HG03097 (cell line): ENCODE results near the gene PAF1.

Experiments used
- ATAC-seq: cut with Tn5 transposase; IDR thresholded peaks from one replicate; pipeline ENCODE4 v1.9.1; 2021; ENCODE audit not compliant: unreplicated experiment, low FRiP score

Gene PAF1

DNA sequence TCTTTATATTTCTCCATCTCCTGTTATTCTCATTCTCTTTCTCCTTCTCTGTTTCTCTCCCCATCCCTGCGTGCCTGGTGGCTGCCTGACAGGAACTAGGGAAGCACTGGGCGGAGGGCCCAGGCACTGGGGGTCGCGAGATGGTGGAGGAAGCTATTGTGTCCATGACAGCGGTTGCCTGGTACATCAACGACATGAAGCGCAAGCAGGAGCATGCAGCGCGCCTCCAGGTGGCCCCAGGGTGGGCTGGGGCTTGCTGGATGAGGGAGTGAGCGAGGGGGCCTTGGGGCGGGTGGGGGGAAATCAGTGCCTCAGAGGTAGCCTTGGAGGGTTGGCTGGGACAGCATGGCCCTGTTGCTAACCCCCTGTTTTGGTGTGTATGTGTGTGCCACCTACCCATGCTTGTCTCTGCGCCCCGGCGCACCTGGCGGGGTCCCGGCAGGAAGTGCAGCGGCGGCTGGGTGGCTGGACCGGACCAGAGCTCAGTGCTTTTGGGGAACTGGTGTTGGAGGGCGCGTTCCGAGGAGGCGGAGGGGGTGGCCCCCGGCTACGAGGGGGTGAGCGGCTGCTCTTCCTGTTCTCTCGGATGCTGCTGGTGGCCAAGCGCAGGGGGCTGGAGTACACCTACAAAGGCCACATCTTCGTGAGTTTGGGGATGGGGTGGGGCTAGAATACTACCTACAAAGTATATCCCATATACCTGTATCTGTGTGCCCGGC, 26.7 kb upstream of the PAF1 start:
- ATAC-seq: no peak

DNA sequence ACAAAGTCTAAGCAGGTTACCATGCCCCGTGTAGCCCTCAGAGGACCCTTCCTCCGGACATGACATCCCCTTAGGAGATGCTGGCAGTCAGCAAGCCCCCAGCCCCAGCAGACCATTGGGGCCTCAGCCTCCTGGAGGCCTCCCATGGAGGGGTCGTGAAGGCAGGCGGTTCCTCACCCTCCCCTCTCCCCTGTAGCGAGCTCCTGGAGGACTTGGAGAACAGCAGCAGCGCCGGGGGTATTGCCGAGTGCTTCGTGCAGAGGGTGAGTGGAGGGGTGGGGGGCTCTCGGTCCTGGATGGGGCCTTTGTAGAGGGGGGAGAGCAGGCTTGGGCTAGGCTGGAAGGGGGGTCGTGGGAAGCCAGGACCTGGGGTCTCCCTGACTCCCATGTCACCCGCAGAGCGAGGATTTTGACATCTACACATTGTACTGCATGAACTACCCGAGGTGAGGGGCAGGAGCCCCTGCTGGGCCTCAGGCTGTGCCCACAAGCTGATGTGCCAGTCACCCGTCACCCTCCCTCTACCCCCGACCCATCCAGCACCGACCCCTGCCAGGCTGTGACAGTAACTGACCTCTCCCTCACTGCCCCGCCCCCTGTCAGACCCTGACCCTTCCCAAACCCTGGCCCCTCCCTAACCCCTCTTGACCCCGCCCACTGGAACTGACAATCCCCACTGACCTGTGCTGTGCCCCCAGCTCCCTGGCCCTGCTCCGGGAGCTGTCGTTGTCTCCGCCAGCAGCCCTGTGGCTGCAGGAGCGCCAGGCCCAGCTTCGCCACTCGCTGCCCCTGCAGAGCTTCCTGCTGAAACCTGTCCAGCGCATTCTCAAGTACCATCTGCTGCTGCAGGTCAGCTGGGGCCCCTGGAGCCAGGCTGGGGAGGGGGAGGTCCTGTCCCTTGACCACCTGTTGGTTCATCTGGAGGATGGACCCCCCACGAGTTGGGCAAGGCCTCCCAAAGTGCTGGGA, 25.5 kb upstream of the PAF1 start:
- ATAC-seq: no peak

DNA sequence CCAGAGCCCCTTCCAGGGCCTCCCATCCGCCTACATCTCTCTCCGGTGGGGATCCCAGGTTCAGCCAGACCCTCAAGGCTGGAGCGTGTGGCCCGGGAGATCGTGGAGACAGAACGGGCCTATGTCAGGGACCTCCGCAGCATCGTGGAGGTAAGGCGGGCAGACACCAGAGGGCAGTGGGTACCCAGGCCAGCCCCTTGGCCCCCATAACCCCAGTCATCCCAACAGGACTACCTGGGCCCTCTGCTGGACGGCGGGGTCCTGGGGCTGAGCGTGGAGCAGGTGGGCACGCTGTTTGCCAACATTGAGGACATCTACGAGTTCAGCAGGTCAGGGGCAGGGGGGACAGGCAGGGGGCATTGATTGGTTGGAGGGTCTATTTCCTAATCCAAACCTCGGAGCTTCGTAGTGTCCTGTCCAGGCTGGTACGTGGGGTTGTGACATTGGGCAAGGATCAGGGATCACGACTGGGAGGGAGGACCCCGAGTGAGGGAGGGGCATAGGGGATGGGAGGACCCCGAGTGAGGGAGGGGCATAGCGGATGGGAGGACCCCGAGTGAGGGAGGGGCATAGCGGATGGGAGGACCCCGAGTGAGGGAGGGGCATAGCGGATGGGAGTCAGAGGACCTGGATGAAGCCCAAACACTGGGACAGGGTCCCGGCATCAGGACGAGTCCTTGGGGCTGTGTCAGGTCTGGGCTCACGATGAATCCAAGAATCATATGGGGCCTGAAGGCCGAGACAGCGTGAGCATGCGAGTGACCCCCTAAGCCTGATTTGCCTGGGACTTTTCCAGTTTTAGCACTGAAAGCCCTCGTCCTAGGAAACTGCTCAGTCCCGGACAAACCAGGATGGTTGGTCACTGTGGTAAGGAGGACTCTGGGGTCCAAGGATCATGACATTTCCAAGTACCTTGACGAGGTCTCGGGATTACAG, 24.5 kb upstream of the PAF1 start:
- ATAC-seq: no peak

DNA sequence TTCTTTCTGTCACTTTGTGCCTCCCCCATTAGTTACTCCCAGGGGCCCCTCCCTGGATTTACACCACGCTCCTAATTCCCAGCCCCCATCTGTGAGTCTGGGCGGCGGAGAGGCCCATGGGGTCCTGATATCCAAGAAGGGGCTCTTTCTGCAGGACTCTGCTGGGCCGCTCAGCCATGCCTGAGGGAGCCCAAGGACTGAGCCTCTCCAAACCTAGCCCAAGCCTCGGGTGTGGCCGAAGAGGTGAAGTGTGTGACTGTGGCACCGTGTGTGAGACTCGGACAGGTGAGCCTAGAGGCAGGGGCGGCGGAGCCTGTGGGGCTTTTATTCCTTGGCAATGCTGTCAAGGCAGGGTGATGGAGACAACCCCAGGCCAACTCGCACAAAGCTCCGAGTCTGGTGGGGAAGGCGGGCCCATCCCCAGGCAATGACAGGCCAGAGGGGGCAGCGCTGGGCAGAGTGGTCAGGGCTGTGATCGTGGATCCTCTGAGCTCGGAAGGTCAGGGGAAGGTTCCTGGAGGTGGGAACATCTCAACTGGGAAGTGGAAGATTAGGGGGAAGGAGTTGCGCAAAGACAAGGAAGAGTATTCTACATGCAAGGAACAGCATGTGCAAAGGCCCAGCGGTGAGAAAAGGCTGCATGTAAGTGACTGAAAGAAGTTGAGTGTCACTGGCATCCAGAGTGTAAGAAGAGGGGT, 23.2 kb upstream of the PAF1 start:
- ATAC-seq: no peak

DNA sequence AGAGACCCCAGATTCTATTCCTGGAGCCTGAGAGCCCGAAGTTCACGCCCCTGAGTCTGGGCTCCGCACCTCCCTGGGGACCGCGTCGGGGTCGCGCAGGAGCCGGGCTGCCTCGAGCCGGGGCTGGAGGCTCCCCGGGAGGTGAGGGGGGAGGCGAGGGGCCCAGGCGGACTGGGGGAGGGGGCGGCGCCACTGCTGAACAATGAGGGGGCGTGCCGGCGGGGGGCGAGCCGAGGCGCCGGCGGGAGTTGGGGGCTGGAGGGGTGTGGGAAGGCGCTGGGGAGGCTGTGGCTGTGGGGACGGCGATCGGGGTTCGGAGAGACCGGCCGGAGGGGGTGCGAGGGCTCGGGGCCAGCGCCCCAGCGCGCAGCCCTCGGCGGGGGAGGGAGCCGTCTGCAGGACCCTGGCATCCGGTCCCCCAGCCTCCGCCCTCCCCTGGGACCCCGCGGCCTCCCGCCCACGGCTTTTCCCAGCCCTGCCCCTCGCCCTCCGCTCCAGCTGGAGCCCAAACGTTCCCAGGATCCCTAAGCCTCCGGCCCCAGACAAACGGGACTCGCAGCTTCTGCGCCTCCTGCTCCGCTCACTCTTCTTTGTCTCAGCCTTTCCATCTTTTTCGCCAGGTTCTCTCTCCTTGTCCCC, 22.5 kb upstream of the PAF1 start:
- no peak for ATAC-seq

DNA sequence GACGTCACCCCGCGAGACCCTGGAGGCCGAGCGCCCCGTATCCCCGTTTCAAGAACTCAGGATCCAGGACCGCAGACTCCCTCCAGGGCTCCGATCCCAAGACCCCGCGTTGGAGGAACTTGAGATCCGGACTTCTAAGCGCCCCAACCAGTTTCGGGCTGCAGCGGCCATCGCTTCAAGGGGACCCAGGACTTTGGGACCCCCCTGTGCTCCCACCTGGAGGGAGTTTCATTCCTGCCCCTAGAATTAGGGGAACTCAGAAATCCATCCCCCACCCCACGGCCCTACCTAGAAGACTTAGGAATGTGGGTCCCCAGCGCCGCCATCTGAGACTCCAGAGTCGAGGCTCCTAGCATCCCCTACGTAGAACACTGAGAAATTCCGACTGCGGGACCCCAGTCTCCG, 22.0 kb upstream of the PAF1 start:
- no peak for ATAC-seq

DNA sequence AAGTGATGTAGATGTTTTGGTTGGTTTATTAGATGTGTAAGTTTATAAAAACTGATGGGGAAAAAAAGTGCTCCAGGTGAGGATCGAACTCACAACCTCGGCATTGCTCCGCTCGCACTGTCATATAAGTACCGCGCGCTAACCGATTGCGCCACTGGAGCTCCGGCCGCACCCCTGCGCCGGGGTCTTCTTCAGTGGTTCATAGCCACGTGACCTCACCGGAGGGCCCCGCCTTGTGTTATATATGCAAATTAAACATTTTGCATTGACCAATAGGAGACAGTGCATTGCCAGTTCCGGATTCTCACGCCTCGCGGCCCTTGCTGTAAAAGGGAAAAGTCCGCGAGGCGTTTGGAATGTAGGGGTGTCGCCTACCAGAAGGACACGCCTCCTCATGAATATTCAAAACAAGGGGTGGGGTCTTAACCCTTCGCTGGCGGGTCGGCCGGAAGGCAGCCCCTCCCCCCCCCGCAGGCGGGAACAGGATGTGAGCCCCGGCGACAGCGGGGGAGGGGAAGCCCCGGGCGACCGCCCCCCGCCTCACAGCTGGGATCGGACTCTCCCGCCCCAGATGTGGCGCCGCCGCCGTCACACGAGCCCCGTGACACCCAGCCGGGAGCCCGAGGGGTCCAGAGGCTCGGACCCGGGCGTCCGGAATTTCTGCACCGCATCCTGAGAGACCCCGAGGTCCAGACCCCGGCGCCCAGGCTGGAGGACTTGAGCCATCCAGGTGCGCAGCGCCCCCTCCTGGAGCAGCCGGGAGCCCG, 21.4 kb upstream of the PAF1 start, which contains the start of gene PLEKHG2:
Gene PLEKHG2, plus strand, starts transcription at position 570 of the 767 bp plus-strand sequence. CDS start 1,418 bp downstream, outside the sequence.
- peak; percentile 59 for ATAC-seq

DNA sequence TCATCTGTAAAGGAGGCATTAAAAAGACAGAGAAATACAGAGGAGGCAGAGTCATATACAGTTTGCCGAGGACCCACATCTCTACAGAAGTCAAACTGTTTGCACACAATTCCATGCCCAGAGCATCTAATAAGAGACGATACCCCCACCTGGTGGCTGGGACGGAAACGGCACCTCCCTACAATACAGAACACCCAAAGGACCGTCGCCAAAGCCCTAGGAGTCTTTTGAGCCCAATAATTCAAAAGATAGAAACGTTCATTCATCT, 20.9 kb upstream of the PAF1 start:
- ATAC-seq: peak; percentile 24

DNA sequence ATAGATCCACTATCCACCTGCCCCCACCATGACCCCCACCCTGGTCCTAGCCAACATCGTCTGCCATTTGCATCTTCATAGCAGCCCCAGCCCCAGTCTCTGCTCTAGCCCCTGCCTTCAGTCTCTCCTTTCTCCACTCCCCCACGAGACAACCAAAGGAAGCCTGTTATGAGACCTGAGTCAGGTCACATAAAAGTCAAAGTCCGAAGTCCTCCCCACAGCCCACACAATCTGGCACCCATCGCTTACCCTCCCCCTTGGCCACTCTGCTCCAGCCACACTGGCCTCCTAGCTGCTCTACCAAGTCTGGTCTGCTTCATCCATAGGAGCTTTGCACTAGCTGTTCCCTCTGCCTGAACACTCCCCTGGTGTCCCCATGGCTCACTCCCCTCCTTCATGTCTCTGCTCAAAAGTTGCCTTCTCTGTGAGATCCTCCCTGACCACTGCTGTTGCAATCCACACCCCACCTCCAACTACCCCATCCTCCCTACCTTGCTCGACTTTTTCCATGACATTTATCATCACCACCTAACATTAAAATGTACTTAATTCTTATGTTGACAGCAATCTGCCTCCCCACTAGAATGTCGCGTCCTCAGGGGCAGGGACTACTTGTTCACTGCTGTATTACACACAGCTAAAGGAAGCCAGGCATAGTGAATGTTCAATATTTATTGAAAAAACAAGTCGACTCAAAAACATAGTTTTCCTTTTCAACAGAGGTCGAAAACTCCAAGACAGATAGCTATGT, 20.4 kb upstream of the PAF1 start:
- ATAC-seq: no peak

DNA sequence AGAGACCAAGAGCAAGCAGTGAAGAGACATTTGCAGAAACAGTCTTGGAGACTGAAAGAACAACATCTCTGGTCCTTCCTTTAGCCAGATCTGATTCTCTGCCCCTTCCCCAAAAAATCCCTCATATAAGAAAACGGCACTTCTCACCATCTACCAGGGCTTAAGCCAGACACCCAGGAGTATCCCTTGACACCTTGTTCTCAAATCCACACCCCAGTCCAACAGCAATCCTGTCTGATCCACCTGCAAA, 19.9 kb upstream of the PAF1 start:
- no peak for ATAC-seq

DNA sequence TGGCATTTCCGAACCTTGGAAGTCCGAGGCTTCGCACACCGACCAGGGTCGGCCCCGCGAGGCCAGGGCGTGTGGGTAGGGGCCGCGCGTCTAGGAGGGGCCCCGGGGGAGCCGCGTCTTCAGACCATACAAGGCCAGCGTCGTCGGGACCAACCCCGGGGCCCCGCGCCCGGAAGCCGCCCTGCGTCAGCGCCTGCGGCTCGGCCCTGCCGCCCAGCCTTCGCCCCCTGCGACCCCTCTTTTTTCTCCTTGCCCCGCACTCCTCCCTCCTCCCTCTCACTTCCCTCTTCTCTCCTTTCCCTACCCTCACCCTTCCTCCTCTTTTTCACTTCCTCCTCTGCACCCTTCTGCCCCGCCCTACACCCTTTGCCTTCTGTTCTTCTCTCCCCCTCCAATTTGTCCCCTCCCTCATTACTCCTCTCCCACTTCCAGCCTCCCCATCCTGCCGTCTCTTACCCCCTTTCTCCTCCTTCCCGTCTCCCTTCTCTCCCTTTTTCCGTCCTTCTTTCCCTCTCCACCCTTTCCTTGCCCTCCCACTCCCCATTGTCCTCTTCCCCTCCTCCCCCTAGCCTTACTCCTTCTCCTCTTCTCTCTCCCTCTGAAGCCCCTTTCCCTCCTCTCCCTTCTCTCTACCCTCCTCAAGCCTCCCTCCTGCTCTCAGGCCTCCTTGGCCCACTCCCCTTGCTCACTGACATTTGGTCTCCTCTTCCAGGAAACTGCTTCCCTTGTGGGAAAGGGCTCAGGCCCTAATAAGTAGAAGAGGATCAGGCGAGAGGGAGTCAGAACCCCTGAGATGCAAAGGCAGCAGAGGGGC, 19.3 kb upstream of the PAF1 start:
- ATAC-seq: no peak

DNA sequence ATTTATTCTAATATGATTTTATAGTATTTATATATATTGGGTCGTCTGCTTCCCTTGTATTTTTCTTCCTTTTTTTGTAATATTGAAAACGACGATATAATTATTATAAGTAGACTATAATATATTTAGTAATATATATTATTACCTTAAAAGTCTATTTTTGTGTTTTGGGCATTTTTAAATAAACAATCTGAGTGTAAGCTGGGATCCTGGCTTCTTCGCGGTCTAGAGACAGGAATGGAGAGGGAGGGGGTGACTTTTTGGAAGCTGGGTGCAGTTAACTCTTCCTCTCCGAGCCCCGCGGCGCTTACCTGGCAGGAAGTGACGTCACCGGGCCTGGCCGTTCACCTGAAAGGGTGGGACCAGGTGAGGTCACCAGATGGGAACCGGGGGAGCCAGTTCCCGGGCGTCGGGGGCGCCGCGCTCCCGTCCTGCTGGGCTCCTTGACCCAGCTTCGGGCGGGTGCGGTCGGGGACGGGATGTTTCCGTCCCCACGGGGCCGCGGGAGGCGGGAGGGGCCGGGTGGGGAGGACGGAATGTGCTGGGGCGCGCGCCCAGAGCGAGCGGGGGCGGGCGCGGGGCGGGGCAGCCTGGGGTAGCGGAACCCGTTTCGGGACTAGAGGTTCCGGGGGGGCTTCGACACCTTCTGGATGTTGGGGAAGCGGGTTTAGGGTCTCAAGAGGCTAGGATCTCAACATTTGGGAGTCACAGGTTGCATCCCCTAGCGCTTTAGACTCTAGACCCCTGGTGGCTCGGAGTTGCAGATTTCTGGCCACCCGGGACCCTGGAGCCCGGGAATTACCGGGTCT, 18.5 kb upstream of the PAF1 start:
- ATAC-seq: no peak

DNA sequence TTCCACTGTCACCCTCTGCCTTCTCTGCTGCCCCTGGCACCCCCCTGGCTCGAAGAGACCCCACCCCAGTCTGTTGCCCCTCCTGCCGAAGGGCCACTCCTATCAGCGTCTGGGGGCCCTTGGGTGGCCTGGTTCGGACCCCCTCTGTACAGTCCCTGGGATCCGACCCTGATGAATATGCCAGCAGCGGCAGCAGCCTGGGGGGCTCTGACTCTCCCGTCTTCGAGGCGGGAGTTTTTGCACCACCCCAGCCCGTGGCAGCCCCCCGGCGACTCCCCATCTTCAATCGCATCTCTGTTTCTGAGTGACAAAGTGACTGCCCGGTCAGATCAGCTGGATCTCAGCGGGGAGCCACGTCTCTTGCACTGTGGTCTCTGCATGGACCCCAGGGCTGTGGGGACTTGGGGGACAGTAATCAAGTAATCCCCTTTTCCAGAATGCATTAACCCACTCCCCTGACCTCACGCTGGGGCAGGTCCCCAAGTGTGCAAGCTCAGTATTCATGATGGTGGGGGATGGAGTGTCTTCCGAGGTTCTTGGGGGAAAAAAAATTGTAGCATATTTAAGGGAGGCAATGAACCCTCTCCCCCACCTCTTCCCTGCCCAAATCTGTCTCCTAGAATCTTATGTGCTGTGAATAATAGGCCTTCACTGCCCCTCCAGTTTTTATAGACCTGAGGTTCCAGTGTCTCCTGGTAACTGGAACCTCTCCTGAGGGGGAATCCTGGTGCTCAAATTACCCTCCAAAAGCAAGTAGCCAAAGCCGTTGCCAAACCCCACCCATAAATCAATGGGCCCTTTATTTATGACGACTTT, 17.7 kb upstream of the PAF1 start:
- ATAC-seq: no peak

DNA sequence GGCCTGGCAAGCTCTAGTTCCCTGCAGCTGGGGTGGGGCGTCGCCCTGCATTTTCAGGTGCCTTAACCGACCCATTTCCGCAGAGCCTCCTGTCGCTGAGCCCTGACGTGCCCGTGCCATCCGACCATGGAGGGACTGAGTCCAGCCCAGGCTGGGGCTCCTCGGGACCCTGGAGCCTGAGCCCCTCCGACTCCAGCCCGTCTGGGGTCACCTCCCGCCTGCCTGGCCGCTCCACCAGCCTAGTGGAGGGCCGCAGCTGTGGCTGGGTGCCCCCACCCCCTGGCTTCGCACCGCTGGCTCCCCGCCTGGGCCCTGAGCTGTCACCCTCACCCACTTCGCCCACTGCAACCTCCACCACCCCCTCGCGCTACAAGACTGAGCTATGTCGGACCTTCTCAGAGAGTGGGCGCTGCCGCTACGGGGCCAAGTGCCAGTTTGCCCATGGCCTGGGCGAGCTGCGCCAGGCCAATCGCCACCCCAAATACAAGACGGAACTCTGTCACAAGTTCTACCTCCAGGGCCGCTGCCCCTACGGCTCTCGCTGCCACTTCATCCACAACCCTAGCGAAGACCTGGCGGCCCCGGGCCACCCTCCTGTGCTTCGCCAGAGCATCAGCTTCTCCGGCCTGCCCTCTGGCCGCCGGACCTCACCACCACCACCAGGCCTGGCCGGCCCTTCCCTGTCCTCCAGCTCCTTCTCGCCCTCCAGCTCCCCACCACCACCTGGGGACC, 16.9 kb upstream of the PAF1 start:
- ATAC-seq: no peak

DNA sequence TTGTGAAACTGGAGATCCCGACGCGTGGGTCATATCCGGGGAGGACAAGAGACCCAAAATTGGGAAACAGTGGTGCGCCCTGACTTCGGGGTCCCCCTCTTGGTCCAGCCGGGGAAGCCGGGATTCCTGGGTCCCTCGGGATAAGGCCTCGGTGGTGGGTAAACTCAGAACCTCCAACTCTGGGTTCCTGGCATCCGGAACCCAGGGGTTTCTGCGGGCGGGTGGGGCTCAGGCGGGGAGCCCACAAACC, 16.4 kb upstream of the PAF1 start:
- no peak for ATAC-seq
